Ascending aorta (tissue), 2 donors: ENCODE measurements around the gene ESM1. TPM values are rescaled to one million over a fixed set of nuclear protein-coding genes. Genes with fewer than 3 reads are reported as not detected.

Experiments
- DNase-seq, 2 donors: peaks; one replicate each; pipeline ENCODE4 v3.0.0-alpha.2; 2019; ENCODE audit warnings: low spot score in 2 of 2
- H3K27ac ChIP-seq, 2 donors: fragments of 200-600 bp; sonication (generic); one replicate each; pipeline ENCODE4 v1.5.1; 2016 to 2017; ENCODE audit warnings: mild to moderate bottlenecking in 1 of 2
- H3K27me3 ChIP-seq: fragments of 200-600 bp; sonication (generic); one replicate; pipeline ENCODE4 v1.5.1; 2017
- H3K36me3 ChIP-seq, 2 donors: fragments of 200-600 bp; sonication (generic); one replicate each; pipeline ENCODE4 v1.5.1; 2016
- H3K4me1 ChIP-seq, 2 donors: fragments of 200-600 bp; sonication (generic); one replicate each; pipeline ENCODE4 v1.5.1; 2016 to 2017; ENCODE audit warnings: mild to moderate bottlenecking in 1 of 2
- H3K4me3 ChIP-seq, 2 donors: fragments of 200-600 bp; sonication (generic); one replicate each; pipeline ENCODE4 v1.5.1; 2016 to 2017; ENCODE audit warnings: mild to moderate bottlenecking in 1 of 2
- H3K9me3 ChIP-seq, 2 donors: fragments of 200-600 bp; sonication (generic); one replicate each; pipeline ENCODE4 v1.5.1; 2016
- CTCF ChIP-seq, 3 experiments: fragments of 200-600 bp in 2 of 3; fragments of 450-650 bp in 1 of 3; sonication (generic) in 2 of 3; IDR thresholded peaks; one replicate each; pipeline ENCODE4 v1.5.1; 2016 to 2019; ENCODE audit warnings: antibody characterized with exemption in 3 of 3, mild to moderate bottlenecking in 1 of 3, moderate library complexity in 1 of 3
- intact Hi-C: fragments of 100-400 bp; cut with DNase I; formaldehyde crosslinking; loops from one replicate; pipeline ENCODE4 v1.15.1; 2023
- total RNA-seq: library from RNA; depleted of rRNA; stranded (reverse); fragments of >200 nt; gene quantifications from one replicate; pipeline ENCODE4 v1.1.0, GENCODE V29; 2016

ESM1 gene
- total RNA-seq, 1 donor from 2014 or later, result not detected

DNA sequence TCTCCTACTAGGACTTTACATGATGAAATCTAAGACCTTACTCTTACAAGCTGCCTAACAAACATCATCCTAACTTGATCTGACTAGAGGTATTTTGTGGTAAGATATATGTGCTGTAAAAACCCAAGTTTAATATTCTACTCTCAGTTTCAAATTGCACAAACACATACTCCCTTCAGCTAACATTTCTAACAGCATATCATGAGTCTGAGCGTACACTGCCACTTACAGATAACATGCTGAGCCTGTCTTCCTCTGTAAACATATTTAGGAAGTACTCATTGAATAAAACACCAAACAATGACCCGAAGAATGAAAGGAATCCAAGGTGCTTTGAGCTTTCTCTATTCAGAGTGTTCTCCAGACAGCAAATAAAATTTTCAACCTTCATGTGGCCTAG, 7.9 kb upstream of the ESM1 start:
- Histone ChIP-seq H3K4me1 (no peaks in the 10 kb centered on the region), H3K9me3 (no peaks in the 10 kb centered on the region), H3K4me3 (no peak overlapping the region), H3K27ac (no peak overlapping the region), H3K27me3 (no peaks in the 10 kb centered on the region), H3K36me3 (no peaks in the 10 kb centered on the region)
- intact Hi-C loops, result no loop called here
- DNase-seq, result no peak
- TF ChIP-seq CTCF (IDR thresholded peaks at IDR 0.05), result no peak

- no peak for TF ChIP-seq CTCF (IDR thresholded peaks at IDR 0.05)
- H3K27ac ChIP-seq, result no peak overlapping the region
- H3K36me3 ChIP-seq, result no peaks in the 10 kb centered on the region
Measured at GRCh38 chr5:54991416-54991815, 6.0 kb upstream of the ESM1 start.

GRCh38 chr5:54990841-54991258, 5.5 kb upstream of the ESM1 start:
- Histone ChIP-seq H3K36me3 (no peaks in the 10 kb centered on the region), H3K27me3 (no peaks in the 10 kb centered on the region), H3K9me3 (no peaks in the 10 kb centered on the region), H3K4me3 (no peak overlapping the region), H3K4me1 (no peaks in the 10 kb centered on the region), H3K27ac (no peak overlapping the region)
- no peak for TF ChIP-seq CTCF (IDR thresholded peaks at IDR 0.05)
- intact Hi-C loops, result no loop called here
- no peak for DNase-seq

More at GRCh38 chr5:54991416-54991815, 6.0 kb upstream of the ESM1 start:
- no peak overlapping the region for H3K4me3 ChIP-seq
- no peak for DNase-seq
- intact Hi-C loops, result no loop called here
- no peaks in the 10 kb centered on the region for H3K9me3 ChIP-seq
- no peaks in the 10 kb centered on the region for H3K27me3 ChIP-seq
- H3K4me1 ChIP-seq, result no peaks in the 10 kb centered on the region

GRCh38 chr5:54988817-54989216, 3.4 kb upstream of the ESM1 start:
- no peak overlapping the region for H3K4me3 ChIP-seq
- TF ChIP-seq CTCF (IDR thresholded peaks at IDR 0.05), result no peak
- DNase-seq, result no peak
- no peaks in the 10 kb centered on the region for H3K27me3 ChIP-seq
- H3K27ac ChIP-seq, result no peak overlapping the region
- H3K9me3 ChIP-seq, result no peaks in the 10 kb centered on the region
- intact Hi-C loops, result no loop called here
- no peaks in the 10 kb centered on the region for H3K36me3 ChIP-seq
- H3K4me1 ChIP-seq, result no peaks in the 10 kb centered on the region

GRCh38 chr5:54988218-54988617, 2.8 kb upstream of the ESM1 start:
- DNase-seq, result no peak
- Histone ChIP-seq H3K4me1 (no peaks in the 10 kb centered on the region), H3K27ac (no peak overlapping the region), H3K36me3 (no peaks in the 10 kb centered on the region), H3K9me3 (no peaks in the 10 kb centered on the region), H3K27me3 (no peaks in the 10 kb centered on the region), H3K4me3 (no peak overlapping the region)
- TF ChIP-seq CTCF (IDR thresholded peaks at IDR 0.05), result no peak
- intact Hi-C loops, result no loop called here

DNA sequence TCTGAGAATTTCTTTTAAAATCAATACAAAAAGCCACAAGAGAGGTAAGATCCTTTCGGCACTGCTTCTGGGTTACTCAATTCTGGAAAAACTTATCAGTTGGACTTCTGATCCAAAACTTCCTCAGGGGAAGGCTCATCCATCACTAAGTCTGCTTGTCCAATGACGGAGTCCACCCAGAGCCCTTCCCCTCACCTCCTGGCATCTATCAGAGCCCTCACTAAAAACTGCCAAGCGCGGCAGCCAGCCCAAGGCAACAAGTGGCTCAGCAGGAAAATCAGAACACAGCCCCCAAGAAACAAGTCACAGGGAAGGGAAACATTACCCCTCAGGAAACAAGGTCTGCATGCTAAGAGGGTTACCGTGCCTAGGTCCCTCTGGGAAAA, 869 bp upstream of the ESM1 start:
- Histone ChIP-seq H3K36me3 (no peaks in the 10 kb centered on the region), H3K27me3 (no peaks in the 10 kb centered on the region), H3K9me3 (no peaks in the 10 kb centered on the region), H3K4me3 (no peak overlapping the region), H3K4me1 (no peaks in the 10 kb centered on the region), H3K27ac (no peak overlapping the region)
- intact Hi-C loops, result no loop called here
- DNase-seq, result no peak
- no peak for TF ChIP-seq CTCF (IDR thresholded peaks at IDR 0.05)
